OCI-LY7 (cell line): ENCODE measurements around the gene KIAA1671. TPM values are rescaled to one million over a fixed set of nuclear protein-coding genes. Genes with fewer than 3 reads are reported as not detected.

Experiments used
- BruUV-seq: library from RNA; stranded (reverse); fragments of 400-500 nt; replicated peaks from 2 replicates; lab custom pipeline; 2021; lab: Mats Ljungman, UMichigan
- CTCF ChIA-PET: fragments of 300-600 bp; sonication (Branson Sonifier 250); formaldehyde crosslinking; loops from one replicate; lab custom pipeline; 2022; ENCODE audit warnings: antibody characterized with exemption; ENCODE audit not compliant: unreplicated experiment; lab: Charles Lee
- POLR2A ChIA-PET: fragments of 300-600 bp; sonication (Branson Sonifier 250); formaldehyde crosslinking; loops from one replicate; lab custom pipeline; 2022; ENCODE audit warnings: antibody characterized with exemption; lab: Charles Lee
- DNase-seq: peaks from one replicate; pipeline ENCODE4 v3.0.0-alpha.2; 2015; ENCODE audit warnings: low spot score
- H2AFZ ChIP-seq: fragments of 200-600 bp; sonication (generic), shearing (Covaris generic); 2 replicates; pipeline ENCODE4 v1.6.1; 2014; ENCODE audit warnings: mild to moderate bottlenecking, antibody characterized with exemption, low read length, moderate library complexity
- H3K27ac ChIP-seq: fragments of 200-600 bp; sonication (generic); 2 replicates; pipeline ENCODE4 v1.5.1; 2014; ENCODE audit warnings: mixed run types, low read depth, mild to moderate bottlenecking, moderate library complexity, low read length, inconsistent platforms; ENCODE audit not compliant: poor library complexity, severe bottlenecking
- H3K36me3 ChIP-seq: fragments of 200-600 bp; sonication (generic); 2 replicates; pipeline ENCODE4 v1.6.1; 2014; ENCODE audit warnings: mild to moderate bottlenecking, antibody characterized with exemption, low read length, moderate library complexity, mixed read lengths; ENCODE audit not compliant: insufficient read depth
- H3K4me1 ChIP-seq: fragments of 200-600 bp; sonication (generic); 2 replicates; pipeline ENCODE4 v1.5.1; 2014; ENCODE audit warnings: mild to moderate bottlenecking, low read length; ENCODE audit not compliant: insufficient read depth, poor library complexity, severe bottlenecking
- H3K4me2 ChIP-seq: fragments of 200-600 bp; sonication (generic); 2 replicates; pipeline ENCODE4 v1.6.1; 2014; ENCODE audit warnings: mild to moderate bottlenecking, low read length
- H3K4me3 ChIP-seq: fragments of 200-600 bp; sonication (generic); 2 replicates; pipeline ENCODE4 v1.5.1; 2014; ENCODE audit warnings: mild to moderate bottlenecking, low read depth, low read length; ENCODE audit not compliant: poor library complexity, severe bottlenecking
- H3K79me2 ChIP-seq: fragments of 200-600 bp; sonication (generic); 2 replicates; pipeline ENCODE4 v1.6.1; 2016; ENCODE audit warnings: low read depth, mild to moderate bottlenecking, low read length, moderate library complexity, mixed read lengths; ENCODE audit not compliant: insufficient read depth
- H3K9me2 ChIP-seq: fragments of 200-600 bp; sonication (generic); 2 replicates; pipeline ENCODE4 v1.6.1; 2016; ENCODE audit warnings: mild to moderate bottlenecking, low read length, mixed read lengths; ENCODE audit not compliant: insufficient read depth
- H3K9me3 ChIP-seq: fragments of 200-600 bp; sonication (generic); 2 replicates; pipeline ENCODE4 v1.6.1; 2014; ENCODE audit warnings: mild to moderate bottlenecking, mixed run types, low read length, mixed read lengths
- H4K20me1 ChIP-seq: fragments of 200-600 bp; sonication (generic); 2 replicates; pipeline ENCODE4 v1.6.1; 2014; ENCODE audit warnings: mild to moderate bottlenecking, antibody characterized with exemption, low read length, moderate library complexity, mixed read lengths; ENCODE audit not compliant: insufficient read depth
- CTCF ChIP-seq: fragments of 200-600 bp; sonication (generic); conservative IDR thresholded peaks from 2 replicates; pipeline ENCODE4 v1.5.1; 2014; ENCODE audit warnings: mild to moderate bottlenecking, antibody characterized with exemption, low read length, moderate library complexity, mixed read lengths
- EZH2phosphoT487 ChIP-seq: fragments of 200-600 bp; sonication (generic); IDR thresholded peaks from 2 replicates; pipeline ENCODE4 v1.6.1; 2018; ENCODE audit warnings: low read depth, borderline replicate concordance, mild to moderate bottlenecking, mixed run types, antibody characterized with exemption, low read length, moderate library complexity, mixed read lengths
- intact Hi-C: fragments of 100-400 bp; cut with micrococcal nuclease; formaldehyde crosslinking; loops from one replicate; pipeline ENCODE4 v1.10.0; 2022; ENCODE audit not compliant: unreplicated experiment
- total RNA-seq, 2 experiments: library from RNA; depleted of rRNA in 1 of 2; stranded (reverse); fragments of >200 nt in 1 of 2; shearing (Covaris generic) in 1 of 2; gene quantifications; 2 replicates each; pipeline ENCODE4 v1.2.3, GENCODE V29; 2014 to 2022

Gene KIAA1671
- total RNA-seq, 2 experiments from 2014 or later = not detected

GRCh38 chr22:24989135-24989534, 36.6 kb downstream of the KIAA1671 start:
- intact Hi-C loops = no loop called here
- TF ChIP-seq EZH2phosphoT487 (no peak), CTCF (no peak)
- POLR2A ChIA-PET = no interaction called here
- H3K36me3 ChIP-seq = no peaks in the 10 kb centered on the region
- DNase-seq = no peak
- no peaks in the 10 kb centered on the region for H4K20me1 ChIP-seq
- H2AFZ ChIP-seq = no peak overlapping the region
- H3K27ac ChIP-seq = no peak overlapping the region
- no peak overlapping the region for H3K4me2 ChIP-seq
- CTCF ChIA-PET = interaction anchor here (0.5 kb wide), 1 partner anchor 225 kb away, joined by 3 read pairs; no protein-coding TSS in a partner anchor
- H3K79me2 ChIP-seq = no peaks in the 10 kb centered on the region
- no peaks in the 10 kb centered on the region for H3K4me1 ChIP-seq
- H3K9me2 ChIP-seq = no peaks in the 10 kb centered on the region
- no TSS peak for BruUV-seq
- H3K4me3 ChIP-seq = no peak overlapping the region
- H3K9me3 ChIP-seq = no peaks in the 10 kb centered on the region

- TF ChIP-seq EZH2phosphoT487 (no peak), CTCF (no peak)
- intact Hi-C loops = no loop called here
- H3K4me2 ChIP-seq = no peak overlapping the region
- H3K4me3 ChIP-seq = no peak overlapping the region
- H3K27ac ChIP-seq = no peak overlapping the region
- no peaks in the 10 kb centered on the region for H3K36me3 ChIP-seq
- no TSS peak for BruUV-seq
- no peaks in the 10 kb centered on the region for H3K9me2 ChIP-seq
- H4K20me1 ChIP-seq = no peaks in the 10 kb centered on the region
- H3K9me3 ChIP-seq = no peaks in the 10 kb centered on the region
- CTCF ChIA-PET = no interaction called here
- POLR2A ChIA-PET = no interaction called here
- no peaks in the 10 kb centered on the region for H3K79me2 ChIP-seq
- no peak for DNase-seq
- H2AFZ ChIP-seq = no peak overlapping the region
- H3K4me1 ChIP-seq = no peaks in the 10 kb centered on the region
Observed at GRCh38 chr22:24989541-24989951, 37.0 kb downstream of the KIAA1671 start.

GRCh38 chr22:24990344-24990905, 37.9 kb downstream of the KIAA1671 start:
- no peak for DNase-seq
- Histone ChIP-seq H3K4me1 (no peaks in the 10 kb centered on the region), H4K20me1 (no peaks in the 10 kb centered on the region), H3K9me2 (no peaks in the 10 kb centered on the region), H2AFZ (no peak overlapping the region), H3K4me2 (no peak overlapping the region), H3K36me3 (no peaks in the 10 kb centered on the region), H3K79me2 (no peaks in the 10 kb centered on the region), H3K4me3 (no peak overlapping the region), H3K9me3 (no peaks in the 10 kb centered on the region), H3K27ac (no peak overlapping the region)
- POLR2A ChIA-PET = no interaction called here
- no peak for TF ChIP-seq EZH2phosphoT487
- no peak for TF ChIP-seq CTCF
- intact Hi-C loops = no loop called here
- no TSS peak for BruUV-seq
- CTCF ChIA-PET = no interaction called here
